Naive thymus-derived CD8-positive, alpha-beta T cell (primary cell): Measurements from ENCODE around the gene SLC6A6. TPM values are rescaled to one million over a fixed set of nuclear protein-coding genes. Genes with fewer than 3 reads are reported as not detected.

ENCODE experiments used
- ATAC-seq, 2 donors: fragments of 150-1000 bp; cut with Tn5 transposase in 1 of 2; sonication (Bioruptor Pico), chemical (Tn5 transposase) in 1 of 2; 1 replicate in 1 of 2; 2 replicates in 1 of 2; pipeline ENCODE4 v1.10.0; 2021; ENCODE audit warnings: mild to moderate bottlenecking in 2 of 2, moderate library complexity in 2 of 2
- POLR2A ChIA-PET: fragments of 350-600 bp; sonication (Branson Sonifier 250); formaldehyde crosslinking; loops from one replicate; lab custom pipeline; 2021; ENCODE audit warnings: antibody characterized with exemption; lab: Charles Lee
- DNase-seq, 10 donors: peaks; one replicate each; pipeline versions ENCODE4 v3.0.0 to v3.0.0-alpha.2; 2020 to 2022
- H3K27ac Mint-ChIP-seq, 10 donors: one replicate each; pipeline ENCODE4 v1.8.0; 2020 to 2022; ENCODE audit warnings: mild to moderate bottlenecking in 10 of 10, mixed read lengths in 10 of 10, moderate library complexity in 4 of 10, inconsistent platforms in 1 of 10
- H3K27me3 Mint-ChIP-seq, 5 donors: one replicate each; pipeline ENCODE4 v1.8.0; 2021 to 2022; ENCODE audit warnings: mixed read lengths in 5 of 5
- H3K36me3 Mint-ChIP-seq, 3 donors: one replicate each; pipeline ENCODE4 v1.8.0; 2020 to 2022; ENCODE audit warnings: mixed read lengths in 3 of 3, mild to moderate bottlenecking in 2 of 3, inconsistent platforms in 1 of 3
- H3K4me1 Mint-ChIP-seq, 4 donors: one replicate each; pipeline ENCODE4 v1.8.0; 2021 to 2022; ENCODE audit warnings: mixed read lengths in 4 of 4
- H3K4me3 Mint-ChIP-seq, 10 donors: one replicate each; pipeline ENCODE4 v1.8.0; 2020 to 2022; ENCODE audit warnings: mild to moderate bottlenecking in 10 of 10, mixed read lengths in 10 of 10, moderate library complexity in 6 of 10, inconsistent platforms in 1 of 10
- H3K9me3 Mint-ChIP-seq, 9 donors: one replicate each; pipeline ENCODE4 v1.8.0; 2020 to 2022; ENCODE audit warnings: mixed read lengths in 9 of 9, mild to moderate bottlenecking in 3 of 9, inconsistent platforms in 1 of 9, moderate library complexity in 1 of 9
- polyA plus RNA-seq, 3 donors: library from polyadenylated mRNA; unstranded; fragments of 300-500 nt; fragmentation: Illumina TruSeq; gene quantifications; one replicate each; pipeline ENCODE4 v1.2.3, GENCODE V29; 2021
- total RNA-seq, 8 experiments: library from RNA in 2 of 8; stranded (reverse) in 2 of 8; gene quantifications; one replicate each; pipeline ENCODE4 v1.2.3 and lab custom pipeline; 2021 to 2026

Gene SLC6A6
- total and polyA plus RNA-seq, 5 experiments from 2014 or later: 2.1 to 43.7 (median 5.0) TPM

DNA sequence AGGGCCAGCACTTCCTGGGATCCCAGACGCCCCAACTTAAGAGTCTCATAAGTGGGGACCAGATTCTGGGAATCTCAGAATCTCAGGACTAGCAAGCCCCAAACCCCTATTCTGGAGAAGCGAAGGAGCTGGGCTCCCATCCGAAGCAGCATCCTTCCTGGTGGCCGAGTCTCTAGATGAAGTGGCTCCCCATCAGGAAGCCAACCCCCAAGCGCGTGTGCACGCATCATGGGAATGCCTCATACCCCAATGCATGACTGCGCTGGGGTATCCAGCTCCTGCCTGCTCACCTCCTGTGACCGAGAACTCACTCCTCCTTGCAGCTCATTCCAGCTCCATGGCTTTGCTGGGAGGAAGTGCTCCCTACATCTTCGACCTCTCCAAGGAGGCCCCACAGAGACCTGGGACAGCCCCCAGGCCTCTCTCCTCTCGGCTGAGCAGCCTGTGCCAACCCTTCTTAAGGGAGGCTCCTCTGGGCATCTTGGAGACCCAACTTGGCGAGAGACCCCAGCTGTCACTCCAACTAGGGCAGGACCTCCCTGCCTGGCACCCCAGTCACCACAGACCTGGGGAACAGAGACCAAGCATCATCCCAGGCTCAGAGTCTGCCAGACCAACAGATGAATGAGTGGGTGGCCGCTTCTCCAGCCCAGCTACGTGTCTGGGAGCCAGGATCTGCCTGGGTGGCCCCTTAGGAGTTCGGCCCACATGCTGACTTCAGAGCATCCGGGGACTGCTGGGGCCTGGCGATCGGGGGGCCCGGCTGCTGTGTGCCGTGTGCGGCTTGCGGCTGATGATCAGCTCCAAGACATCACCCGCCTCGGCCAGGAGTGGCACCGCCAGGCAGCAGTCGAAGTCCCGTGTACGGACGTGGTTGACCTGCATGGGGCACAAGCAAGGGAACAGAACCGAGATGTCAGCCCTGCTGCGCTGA is 90.8 kb downstream of the SLC6A6 start:
- ATAC-seq (no peak), DNase-seq (no peak)
- Mint-ChIP-seq H3K27ac (no peak overlapping the region), H3K27me3 (peaks cover 0 to 14% (median 7%) of the 10 kb centered on the region in 5 donors), H3K4me3 (no peak overlapping the region), H3K4me1 (peaks cover 0 to 2% (median 0%) of the 10 kb centered on the region in 4 donors), H3K9me3 (no peaks in the 10 kb centered on the region), H3K36me3 (peaks cover 0 to 8% (median 5%) of the 10 kb centered on the region in 3 donors)
- POLR2A ChIA-PET: no interaction called here

- Mint-ChIP-seq H3K9me3 (peaks cover 0 to under 1% (median 0%) of the 10 kb centered on the region in 9 donors), H3K27ac (no peak overlapping the region), H3K27me3 (peaks cover 0 to 14% (median 10%) of the 10 kb centered on the region in 5 donors), H3K4me3 (no peak overlapping the region), H3K36me3 (peaks cover 0 to 5% (median 4%) of the 10 kb centered on the region in 3 donors), H3K4me1 (peaks cover 0 to 2% (median 0%) of the 10 kb centered on the region in 4 donors)
- POLR2A ChIA-PET: no interaction called here
- DNase-seq: no peak
- no peak for ATAC-seq
Observed at GRCh38 chr3:14494279-14494972, 92.0 kb downstream of the SLC6A6 start.

GRCh38 chr3:14494973-14495300 is 92.5 kb downstream of the SLC6A6 start:
- peak in 1 of 10 donors; percentile 32 for DNase-seq
- POLR2A ChIA-PET: no interaction called here

GRCh38 chr3:14496351-14496750 is 93.9 kb downstream of the SLC6A6 start:
- no peak for ATAC-seq
- POLR2A ChIA-PET: no interaction called here
- peaks cover 0 to 17% (median 4%) of the 10 kb centered on the region in 9 donors for H3K9me3 Mint-ChIP-seq
- H3K27me3 Mint-ChIP-seq: peaks cover 0 to 14% (median 10%) of the 10 kb centered on the region in 5 donors
- peak overlapping the region in 1 of 10 donors; percentile 53 for H3K27ac Mint-ChIP-seq
- H3K4me1 Mint-ChIP-seq: no peaks in the 10 kb centered on the region
- H3K36me3 Mint-ChIP-seq: peaks cover 0 to 7% (median 1%) of the 10 kb centered on the region in 3 donors
- DNase-seq: no peak
- no peak overlapping the region for H3K4me3 Mint-ChIP-seq

More at GRCh38 chr3:14494973-14495300, 92.5 kb downstream of the SLC6A6 start:
- Mint-ChIP-seq H3K9me3 (peaks cover 0 to 3% (median 0%) of the 10 kb centered on the region in 9 donors), H3K27me3 (peaks cover 0 to 14% (median 10%) of the 10 kb centered on the region in 5 donors), H3K4me1 (peaks cover 0 to 2% (median 0%) of the 10 kb centered on the region in 4 donors), H3K27ac (no peak overlapping the region), H3K4me3 (no peak overlapping the region), H3K36me3 (peaks cover 1 to 5% (median 4%) of the 10 kb centered on the region in 3 donors)
- ATAC-seq: no peak

DNA sequence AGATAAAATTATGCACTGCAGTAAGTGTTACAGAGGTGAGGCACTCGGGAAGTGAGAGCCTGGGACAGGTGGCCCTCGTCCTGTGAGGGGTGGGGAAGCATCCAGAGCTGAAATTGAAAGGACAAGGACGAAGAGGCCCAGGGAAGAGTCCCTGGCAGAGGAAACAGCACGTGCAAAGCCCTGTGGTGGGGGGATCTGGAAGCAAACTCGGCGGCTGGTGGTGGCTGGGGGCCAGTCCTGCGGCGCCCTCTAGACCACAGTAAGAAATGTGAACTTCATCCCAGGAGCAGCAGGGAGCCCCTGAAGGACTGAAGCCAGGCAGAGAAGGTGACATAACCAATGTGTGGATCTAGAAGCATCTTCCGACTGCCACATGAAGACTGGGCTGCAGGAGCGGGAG is 94.9 kb downstream of the SLC6A6 start:
- ATAC-seq: no peak
- POLR2A ChIA-PET: no interaction called here
- Mint-ChIP-seq H3K27me3 (peaks cover 0 to 14% (median 10%) of the 10 kb centered on the region in 5 donors), H3K4me1 (no peaks in the 10 kb centered on the region), H3K36me3 (peaks cover 1 to 17% (median 2%) of the 10 kb centered on the region in 3 donors), H3K9me3 (peaks cover 2 to 27% (median 9%) of the 10 kb centered on the region in 9 donors), H3K27ac (peak overlapping the region in 1 of 10 donors; percentile 12), H3K4me3 (no peak overlapping the region)
- DNase-seq: no peak

DNA sequence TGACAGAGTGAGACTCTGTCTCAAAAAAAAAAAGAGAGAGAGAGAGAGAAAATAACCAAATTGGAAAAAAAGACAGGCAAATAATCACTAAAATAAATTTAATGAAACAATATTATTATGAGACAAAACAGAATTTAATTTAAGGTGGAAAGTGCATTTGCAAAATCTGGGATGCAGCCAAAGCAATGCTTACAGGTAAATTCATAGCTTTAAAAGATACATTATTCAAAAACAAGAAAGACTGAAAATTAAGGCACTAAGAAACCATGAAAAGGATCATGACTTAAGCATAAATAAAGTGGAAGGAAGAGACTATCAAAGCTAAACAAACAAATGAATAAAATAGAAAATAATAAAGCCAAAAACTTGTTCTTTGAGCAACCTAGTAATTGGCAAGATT is 100.1 kb downstream of the SLC6A6 start:
- no peak overlapping the region for H3K27ac Mint-ChIP-seq
- ATAC-seq (no peak), DNase-seq (no peak)
- H3K9me3 Mint-ChIP-seq: peaks cover 5 to 39% (median 16%) of the 10 kb centered on the region in 9 donors
- H3K4me1 Mint-ChIP-seq: no peaks in the 10 kb centered on the region
- POLR2A ChIA-PET: no interaction called here
- H3K36me3 Mint-ChIP-seq: peaks cover 2 to 26% (median 7%) of the 10 kb centered on the region in 3 donors
- H3K4me3 Mint-ChIP-seq: no peak overlapping the region
- H3K27me3 Mint-ChIP-seq: peaks cover 2 to 15% (median 6%) of the 10 kb centered on the region in 5 donors

GRCh38 chr3:14503033-14503705 is 100.8 kb downstream of the SLC6A6 start:
- POLR2A ChIA-PET: no interaction called here
- no peak overlapping the region for H3K4me3 Mint-ChIP-seq
- ATAC-seq (no peak), DNase-seq (no peak)
- H3K27me3 Mint-ChIP-seq: peaks cover 0 to 11% (median 2%) of the 10 kb centered on the region in 5 donors
- no peak overlapping the region for H3K27ac Mint-ChIP-seq
- peaks cover 5 to 39% (median 16%) of the 10 kb centered on the region in 9 donors for H3K9me3 Mint-ChIP-seq
- peaks cover 2 to 26% (median 6%) of the 10 kb centered on the region in 3 donors for H3K36me3 Mint-ChIP-seq
- peaks cover 0 to 3% (median under 1%) of the 10 kb centered on the region in 4 donors for H3K4me1 Mint-ChIP-seq

GRCh38 chr3:14503706-14504065 is 101.3 kb downstream of the SLC6A6 start:
- peaks cover 5 to 39% (median 16%) of the 10 kb centered on the region in 9 donors for H3K9me3 Mint-ChIP-seq
- peaks cover 2 to 26% (median 6%) of the 10 kb centered on the region in 3 donors for H3K36me3 Mint-ChIP-seq
- peaks cover 0 to 8% (median 2%) of the 10 kb centered on the region in 4 donors for H3K4me1 Mint-ChIP-seq
- H3K4me3 Mint-ChIP-seq: no peak overlapping the region
- POLR2A ChIA-PET: no interaction called here
- peak overlapping the region in 1 of 10 donors; percentile 80 for H3K27ac Mint-ChIP-seq
- H3K27me3 Mint-ChIP-seq: peaks cover 0 to 8% (median 2%) of the 10 kb centered on the region in 5 donors
- DNase-seq (no peak), ATAC-seq (no peak)

GRCh38 chr3:14505001-14505802 is 102.8 kb downstream of the SLC6A6 start:
- DNase-seq: no peak
- Mint-ChIP-seq H3K27me3 (peaks cover 0 to 10% (median 2%) of the 10 kb centered on the region in 5 donors), H3K9me3 (peaks cover 5 to 33% (median 16%) of the 10 kb centered on the region in 9 donors)

DNA sequence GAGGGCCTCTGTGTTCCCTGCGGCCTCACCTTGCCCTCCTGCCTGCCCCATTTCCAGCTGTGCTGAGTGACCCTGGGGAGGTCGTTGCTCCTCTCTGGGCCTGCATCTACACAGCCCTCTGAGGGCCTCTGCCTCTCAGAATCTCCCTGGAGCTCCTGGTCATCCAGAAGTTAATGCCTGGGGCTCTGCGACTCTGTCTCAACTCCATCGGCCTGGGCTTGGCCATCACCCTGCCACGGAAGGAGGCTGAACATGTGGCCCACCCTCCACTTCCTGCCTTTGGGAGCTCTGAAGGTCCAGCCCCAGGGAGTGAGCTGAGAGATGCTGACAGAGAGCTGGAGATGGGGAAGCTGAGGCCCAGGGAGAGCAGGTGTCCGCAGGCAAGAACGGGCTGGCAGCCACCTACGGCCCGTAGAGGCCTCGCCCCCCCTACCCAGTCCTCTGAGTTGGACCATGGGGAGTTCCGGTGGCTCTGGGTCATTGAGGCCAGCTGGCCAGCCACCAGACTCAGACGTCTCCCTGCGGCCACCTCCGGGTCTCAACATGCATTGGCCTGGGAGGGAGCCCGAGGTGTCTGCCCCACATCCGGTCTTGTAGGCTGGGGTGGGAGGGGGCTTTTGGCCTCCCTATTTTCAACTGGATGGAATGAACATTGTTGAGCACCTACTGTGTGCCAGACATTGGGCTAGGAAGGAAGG is 103.5 kb downstream of the SLC6A6 start:
- H3K4me1 Mint-ChIP-seq: peaks cover 0 to 11% (median 5%) of the 10 kb centered on the region in 4 donors
- H3K27me3 Mint-ChIP-seq: peaks cover 0 to 10% (median 2%) of the 10 kb centered on the region in 5 donors
- H3K9me3 Mint-ChIP-seq: peaks cover 4 to 25% (median 15%) of the 10 kb centered on the region in 9 donors
- no peak overlapping the region for H3K4me3 Mint-ChIP-seq
- POLR2A ChIA-PET: no interaction called here
- no peak for DNase-seq
- peaks cover 2 to 21% (median 6%) of the 10 kb centered on the region in 3 donors for H3K36me3 Mint-ChIP-seq
- no peak for ATAC-seq
- no peak overlapping the region for H3K27ac Mint-ChIP-seq

More at GRCh38 chr3:14505001-14505802, 102.8 kb downstream of the SLC6A6 start:
- H3K36me3 Mint-ChIP-seq: peaks cover 2 to 22% (median 6%) of the 10 kb centered on the region in 3 donors
- no peak overlapping the region for H3K27ac Mint-ChIP-seq
- H3K4me3 Mint-ChIP-seq: no peak overlapping the region
- H3K4me1 Mint-ChIP-seq: peaks cover 0 to 11% (median 5%) of the 10 kb centered on the region in 4 donors
- ATAC-seq: no peak
- POLR2A ChIA-PET: no interaction called here

- DNase-seq (no peak), ATAC-seq (no peak)
- no peak overlapping the region for H3K27ac Mint-ChIP-seq
- H3K4me3 Mint-ChIP-seq: no peak overlapping the region
- peaks cover 0 to 10% (median 2%) of the 10 kb centered on the region in 5 donors for H3K27me3 Mint-ChIP-seq
- peaks cover 3 to 21% (median 12%) of the 10 kb centered on the region in 9 donors for H3K9me3 Mint-ChIP-seq
- peaks cover under 1 to 15% (median 6%) of the 10 kb centered on the region in 3 donors for H3K36me3 Mint-ChIP-seq
- peaks cover 0 to 11% (median 5%) of the 10 kb centered on the region in 4 donors for H3K4me1 Mint-ChIP-seq
- POLR2A ChIA-PET: no interaction called here
Observed at GRCh38 chr3:14506626-14507304, 104.4 kb downstream of the SLC6A6 start.
